Placental epithelial cell (primary cell): ENCODE results near the gene CHCHD6. TPM values are rescaled to one million over a fixed set of nuclear protein-coding genes. Genes with fewer than 3 reads are reported as not detected.

Experiments used
- total RNA-seq: library from RNA; depleted of rRNA; stranded (reverse); fragments of >200 nt; gene quantifications from 2 replicates; pipeline ENCODE4 v1.2.3, GENCODE V29; 2012

Gene CHCHD6, protein sequence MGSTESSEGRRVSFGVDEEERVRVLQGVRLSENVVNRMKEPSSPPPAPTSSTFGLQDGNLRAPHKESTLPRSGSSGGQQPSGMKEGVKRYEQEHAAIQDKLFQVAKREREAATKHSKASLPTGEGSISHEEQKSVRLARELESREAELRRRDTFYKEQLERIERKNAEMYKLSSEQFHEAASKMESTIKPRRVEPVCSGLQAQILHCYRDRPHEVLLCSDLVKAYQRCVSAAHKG
- 2.4 and 6.0 TPM in 2 replicates for total RNA-seq

DNA sequence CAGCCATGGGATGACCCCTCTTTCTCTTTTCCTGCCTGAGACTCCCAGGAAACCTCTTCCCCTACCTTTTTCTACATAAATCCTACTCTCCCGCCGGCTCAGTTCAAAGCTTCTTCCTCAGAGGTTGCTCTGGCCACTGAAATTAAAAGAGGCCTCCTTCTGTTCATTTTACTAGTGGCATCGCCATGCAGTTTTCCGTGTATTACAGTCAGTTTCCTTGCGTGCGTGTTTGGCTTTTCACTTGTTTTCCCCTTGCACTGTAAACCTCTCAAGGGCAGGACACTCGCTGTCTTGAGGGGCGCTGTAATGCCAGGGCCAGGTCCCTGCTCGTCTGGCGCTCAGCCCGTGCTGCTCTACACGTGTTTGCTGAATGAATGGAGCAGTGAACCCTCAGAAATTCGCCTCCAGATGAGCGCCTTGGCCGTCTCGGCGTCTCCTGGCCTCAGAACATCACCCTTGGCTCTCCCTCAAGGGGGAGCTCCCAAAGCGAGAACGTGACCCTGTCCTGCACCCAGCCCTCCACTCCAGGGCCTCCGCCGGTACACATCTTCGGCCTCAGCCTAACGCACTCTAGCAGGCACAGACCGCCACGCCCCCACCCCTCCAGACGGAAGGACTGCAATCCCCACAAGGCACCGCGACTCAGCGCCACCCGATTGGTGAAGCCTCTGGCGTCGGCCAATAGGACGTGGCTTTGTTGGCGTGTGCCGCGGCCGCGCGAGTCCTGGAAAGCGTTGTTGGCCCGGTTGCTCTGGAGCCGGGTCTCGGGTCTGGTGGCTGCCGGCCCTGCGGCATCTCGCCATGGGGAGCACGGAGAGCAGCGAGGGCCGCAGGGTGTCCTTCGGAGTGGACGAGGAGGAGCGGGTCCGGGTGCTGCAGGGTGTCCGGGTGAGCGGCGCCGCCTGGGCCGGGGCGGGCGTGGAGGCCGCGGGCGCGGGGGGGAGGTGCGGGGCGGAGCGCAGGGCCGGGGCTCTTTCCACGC lies at the start of gene CHCHD6:
TSS of gene CHCHD6 (plus strand) at position 729 of the 982 bp plus-strand sequence. CDS start at position 802, 73 bp downstream.

DNA sequence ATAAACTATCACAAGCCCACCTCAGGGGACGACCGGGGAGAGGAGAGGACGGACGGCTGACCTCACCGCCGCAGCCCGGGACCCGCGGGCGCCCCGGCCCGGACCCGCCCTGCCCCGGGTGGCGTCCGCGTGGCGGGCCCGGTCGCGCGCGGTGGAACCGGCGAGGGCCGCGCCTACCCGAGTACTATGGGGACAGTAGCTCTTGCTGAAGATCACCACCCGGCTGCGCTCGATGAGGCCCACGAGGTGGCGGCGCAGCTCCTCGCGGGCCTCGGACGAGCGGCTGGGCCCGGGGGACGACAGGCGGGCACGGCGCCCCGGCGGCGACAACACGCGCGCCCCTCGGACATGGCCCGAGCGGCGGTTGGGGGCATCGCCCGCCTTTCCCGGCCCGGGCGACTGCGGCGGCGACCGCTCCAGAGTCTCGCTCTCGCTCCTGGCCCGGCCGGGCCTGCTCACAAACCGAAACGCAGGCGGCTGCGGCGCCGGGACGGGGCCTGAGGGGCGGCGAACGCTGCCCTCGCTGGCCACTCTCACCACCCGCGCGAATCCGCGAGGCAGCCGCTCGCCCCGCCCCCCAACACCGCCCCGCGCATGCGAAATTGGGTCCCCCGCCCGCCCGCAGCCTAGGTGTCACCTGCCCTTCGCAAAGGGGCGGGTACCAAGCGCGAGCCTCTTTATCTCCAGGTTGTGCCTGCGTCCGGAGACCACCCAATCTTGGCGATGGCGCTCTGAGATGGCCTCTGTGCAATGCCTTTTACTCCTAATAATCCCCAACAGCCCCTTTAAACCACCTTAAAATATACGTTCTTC lies 49.3 kb upstream of the CHCHD6 start, which contains the start of gene TXNRD3:
TSS of gene TXNRD3 (minus strand) at position 554 of the 813 bp plus-strand sequence.

DNA sequence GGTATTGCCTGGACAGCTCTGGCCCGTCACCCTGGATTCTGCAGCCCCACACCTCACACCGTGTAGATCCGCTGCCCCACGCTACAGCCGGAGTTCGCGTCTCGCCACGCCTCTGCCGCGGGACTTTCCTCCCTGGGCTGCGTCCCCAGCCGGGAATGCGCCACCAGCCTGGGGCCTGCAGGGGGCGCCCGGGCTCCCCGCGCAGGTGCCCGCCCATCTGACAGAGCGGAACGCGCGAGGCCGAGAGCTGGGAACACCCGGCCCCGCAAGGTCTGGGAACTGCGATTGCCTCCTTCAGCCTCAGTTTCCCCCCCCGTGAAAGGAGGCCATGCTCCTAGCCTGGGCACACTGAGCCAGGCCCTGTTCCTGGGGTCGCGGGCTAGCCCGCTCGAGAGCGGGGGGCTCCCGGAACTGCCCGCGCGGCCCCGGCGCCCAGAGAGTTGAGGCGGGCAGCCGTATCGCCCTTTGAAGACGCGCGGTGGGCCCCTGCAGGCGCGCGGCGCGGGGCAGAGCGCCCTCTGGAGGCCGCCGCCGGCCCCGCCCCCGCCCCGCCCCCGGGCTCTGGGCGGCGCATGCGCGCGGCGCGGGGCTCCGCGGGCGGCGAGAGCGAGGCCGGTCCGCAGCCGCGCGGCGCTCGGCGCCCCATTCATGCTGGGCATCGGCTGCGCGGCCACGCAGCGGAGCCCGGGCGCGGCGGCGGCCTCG lies 278.6 kb downstream of the CHCHD6 start, which contains the start of gene PLXNA1:
TSS of gene PLXNA1 (plus strand) at position 645 of the 705 bp plus-strand sequence. CDS start 5,479 bp downstream, outside the sequence.

Other genes with a start within 250 kb of the CHCHD6 start
- 20.8 and 27.0 TPM in 2 replicates for gene ZXDC, start 228.3 kb upstream of the CHCHD6 start, total RNA-seq
- not detected in 2 replicates for gene UROC1, start 186.5 kb upstream of the CHCHD6 start, total RNA-seq
- gene CHST13, start 180.1 kb upstream of the CHCHD6 start, total RNA-seq: not detected in 2 replicates
- gene C3orf22, start 145.3 kb upstream of the CHCHD6 start, total RNA-seq: not detected in 2 replicates
- 11.8 and 12.2 TPM in 2 replicates for gene TXNRD3, start 49.1 kb upstream of the CHCHD6 start, total RNA-seq